Activated CD8-positive, alpha-beta T cell treated with anti-CD3 and anti-CD28 coated beads for 36 hours (primary cell): Measurements from ENCODE around the gene CHD1L. TPM values are rescaled to one million over a fixed set of nuclear protein-coding genes. Genes with fewer than 3 reads are reported as not detected.

Source experiments
- ATAC-seq: fragments of 200-7000 bp; cut with Tn5 transposase; one replicate; pipeline ENCODE4 v1.10.0; 2021; ENCODE audit warnings: mild to moderate bottlenecking, moderate library complexity
- CTCF ChIA-PET: fragments of 350-600 bp; sonication (Branson Sonifier 250); formaldehyde crosslinking; loops from one replicate; lab custom pipeline; 2021; ENCODE audit warnings: antibody characterized with exemption; lab: Charles Lee
- POLR2A ChIA-PET: fragments of 350-600 bp; sonication (Branson Sonifier 250); formaldehyde crosslinking; loops from one replicate; lab custom pipeline; 2021; ENCODE audit warnings: antibody characterized with exemption; lab: Charles Lee
- DNase-seq: peaks from one replicate; pipeline ENCODE4 v3.0.0-alpha.2; 2020
- H3K27ac Mint-ChIP-seq: one replicate; pipeline ENCODE4 v1.8.0; 2021; ENCODE audit warnings: mild to moderate bottlenecking, mixed read lengths
- H3K27me3 Mint-ChIP-seq: one replicate; pipeline ENCODE4 v1.8.0; 2021; ENCODE audit warnings: mixed read lengths
- H3K36me3 Mint-ChIP-seq: one replicate; pipeline ENCODE4 v1.8.0; 2021; ENCODE audit warnings: low read depth, mixed read lengths
- H3K4me1 Mint-ChIP-seq: one replicate; pipeline ENCODE4 v1.8.0; 2021; ENCODE audit warnings: low read depth, mixed read lengths
- H3K4me3 Mint-ChIP-seq: one replicate; pipeline ENCODE4 v1.8.0; 2021; ENCODE audit warnings: mild to moderate bottlenecking, moderate library complexity, mixed read lengths
- H3K9me3 Mint-ChIP-seq: one replicate; pipeline ENCODE4 v1.8.0; 2021; ENCODE audit warnings: mixed read lengths
- intact Hi-C: fragments of 100-400 bp; cut with micrococcal nuclease; formaldehyde crosslinking; loops from one replicate; pipeline ENCODE4 v1.10.0; 2022
- total RNA-seq, 2 experiments: library from RNA; stranded (reverse); gene quantifications; one replicate each; pipeline ENCODE4 v1.2.3, GENCODE V29; 2021
- TF ChIP-seq, protein P1 (sequence below): fragments of 200-600 bp; IDR thresholded peaks from one replicate; pipeline ENCODE4 v1.8.0; 2022; ENCODE audit warnings: antibody characterized with exemption, mild to moderate bottlenecking

Gene CHD1L
- total RNA-seq, 2 experiments from 2014 or later, result 80.5 to 81.1 TPM

DNA sequence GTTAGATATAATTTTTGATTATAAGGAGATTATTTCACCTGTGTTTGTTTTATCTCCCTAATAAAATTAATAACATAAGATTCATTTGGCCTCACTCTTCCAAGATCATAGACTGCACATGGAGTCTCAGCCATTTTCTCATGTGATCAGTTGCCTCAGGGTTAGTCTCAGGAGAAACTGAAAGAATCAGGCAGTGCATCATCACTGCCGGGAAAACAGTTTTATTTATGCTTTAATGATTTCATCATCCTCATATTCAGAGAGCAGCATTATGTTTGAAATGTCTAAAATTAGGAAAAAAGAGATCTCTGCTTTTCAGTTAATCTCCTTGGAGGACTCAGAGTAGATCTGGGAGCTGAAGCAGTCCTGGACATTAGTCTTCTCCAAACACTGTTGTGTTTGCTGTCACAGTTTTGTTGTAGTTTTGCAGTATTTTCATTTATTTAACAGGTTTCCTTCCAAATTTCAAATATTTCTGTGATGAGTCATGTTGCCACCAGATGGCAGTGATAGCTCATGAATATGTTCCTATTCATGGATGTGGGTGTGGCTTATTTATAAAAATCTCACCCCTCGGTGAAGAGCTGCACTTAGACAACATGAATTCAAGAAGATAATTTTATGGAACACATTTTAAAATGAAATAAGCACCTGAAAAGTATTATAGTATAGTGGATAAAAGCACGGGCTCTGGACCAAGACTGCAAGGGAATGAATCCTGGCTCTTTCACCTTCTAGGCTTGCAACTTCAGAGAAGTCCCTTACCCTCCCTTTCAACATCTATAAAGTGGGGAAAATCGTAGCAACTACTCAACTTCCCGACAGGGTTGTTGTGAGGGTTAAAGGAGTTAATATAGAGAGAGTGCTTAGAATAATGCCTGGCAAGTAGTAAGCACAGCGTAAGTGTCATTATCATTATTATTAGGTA lies 31.2 kb downstream of the CHD1L start:
- DNase-seq, result peak; percentile 27
- H3K4me1 Mint-ChIP-seq, result no peaks in the 10 kb centered on the region
- ATAC-seq, result peak; percentile 49
- POLR2A ChIA-PET, result interaction anchor here (1.7 kb wide), 1 partner anchor 115 kb away, joined by 4 read pairs; no protein-coding TSS in a partner anchor
- intact Hi-C loops, result loop anchor here (10.0 kb wide), 1 partner anchor 111 kb away; no protein-coding TSS in a partner anchor
- TF ChIP-seq, protein P1, sequence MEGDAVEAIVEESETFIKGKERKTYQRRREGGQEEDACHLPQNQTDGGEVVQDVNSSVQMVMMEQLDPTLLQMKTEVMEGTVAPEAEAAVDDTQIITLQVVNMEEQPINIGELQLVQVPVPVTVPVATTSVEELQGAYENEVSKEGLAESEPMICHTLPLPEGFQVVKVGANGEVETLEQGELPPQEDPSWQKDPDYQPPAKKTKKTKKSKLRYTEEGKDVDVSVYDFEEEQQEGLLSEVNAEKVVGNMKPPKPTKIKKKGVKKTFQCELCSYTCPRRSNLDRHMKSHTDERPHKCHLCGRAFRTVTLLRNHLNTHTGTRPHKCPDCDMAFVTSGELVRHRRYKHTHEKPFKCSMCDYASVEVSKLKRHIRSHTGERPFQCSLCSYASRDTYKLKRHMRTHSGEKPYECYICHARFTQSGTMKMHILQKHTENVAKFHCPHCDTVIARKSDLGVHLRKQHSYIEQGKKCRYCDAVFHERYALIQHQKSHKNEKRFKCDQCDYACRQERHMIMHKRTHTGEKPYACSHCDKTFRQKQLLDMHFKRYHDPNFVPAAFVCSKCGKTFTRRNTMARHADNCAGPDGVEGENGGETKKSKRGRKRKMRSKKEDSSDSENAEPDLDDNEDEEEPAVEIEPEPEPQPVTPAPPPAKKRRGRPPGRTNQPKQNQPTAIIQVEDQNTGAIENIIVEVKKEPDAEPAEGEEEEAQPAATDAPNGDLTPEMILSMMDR, result peak; percentile 63
- H3K36me3 Mint-ChIP-seq, result peaks cover 56% of the 10 kb centered on the region
- H3K9me3 Mint-ChIP-seq, result no peaks in the 10 kb centered on the region
- H3K27ac Mint-ChIP-seq, result no peak overlapping the region
- H3K4me3 Mint-ChIP-seq, result no peak overlapping the region
- H3K27me3 Mint-ChIP-seq, result no peaks in the 10 kb centered on the region
- CTCF ChIA-PET, result interaction anchor here (0.7 to 2.9 kb wide), 23 partner anchors 8 to 619 kb away, joined by 3 to 41 read pairs (median 4); partner anchors contain the start of gene CHD1L

DNA sequence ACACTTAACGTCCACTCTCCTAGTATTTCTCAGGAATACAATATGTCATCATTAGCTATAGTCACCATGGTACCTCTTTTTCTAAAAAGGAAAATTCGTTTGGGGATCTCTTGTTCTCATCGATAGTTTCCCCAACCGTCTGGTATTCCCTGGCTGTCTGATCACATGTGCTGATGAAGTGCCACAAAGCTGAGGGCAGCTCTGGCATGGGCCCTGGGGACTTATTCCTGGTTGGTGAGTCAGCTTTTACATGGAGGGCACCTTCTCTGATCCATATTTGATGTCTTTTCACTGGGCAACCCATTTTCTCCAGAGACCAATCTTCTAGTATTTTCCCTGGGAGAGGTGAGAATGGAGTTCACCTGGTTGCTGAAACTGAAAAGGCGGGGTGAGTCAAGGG lies 39.5 kb downstream of the CHD1L start:
- Mint-ChIP-seq H3K36me3 (peaks cover 53% of the 10 kb centered on the region), H3K4me3 (no peak overlapping the region), H3K4me1 (no peaks in the 10 kb centered on the region), H3K27ac (no peak overlapping the region), H3K9me3 (no peaks in the 10 kb centered on the region), H3K27me3 (no peaks in the 10 kb centered on the region)
- ATAC-seq, result no peak
- POLR2A ChIA-PET, result interaction anchor here (0.6 kb wide), 1 partner anchor 156 kb away, joined by 3 read pairs; no protein-coding TSS in a partner anchor
- DNase-seq, result no peak
- intact Hi-C loops, result no loop called here
- TF ChIP-seq, protein P1, result no peak
- CTCF ChIA-PET, result interaction anchor here (0.9 kb wide), 1 partner anchor 8 kb away, joined by 4 read pairs; no protein-coding TSS in a partner anchor

DNA sequence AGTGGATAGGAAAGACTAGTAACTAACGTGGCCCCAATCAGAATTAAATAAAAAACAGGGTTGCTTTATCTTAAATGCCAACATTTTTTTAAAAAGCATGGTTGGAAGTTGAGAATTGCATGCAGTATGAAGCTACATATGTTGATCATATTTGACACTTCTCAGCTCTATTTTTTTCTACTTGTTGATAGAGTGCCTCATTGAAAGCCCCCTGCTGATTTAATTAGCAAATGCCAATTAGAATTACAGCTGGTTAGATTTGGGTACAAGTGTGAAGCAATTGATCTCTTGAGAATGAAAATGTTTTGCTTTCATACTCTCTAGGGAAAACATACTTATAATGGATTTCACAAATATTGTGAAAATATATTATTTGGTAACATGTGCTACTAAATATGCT lies 40.5 kb downstream of the CHD1L start:
- Mint-ChIP-seq H3K27ac (no peak overlapping the region), H3K27me3 (no peaks in the 10 kb centered on the region), H3K4me1 (no peaks in the 10 kb centered on the region), H3K9me3 (no peaks in the 10 kb centered on the region), H3K36me3 (peaks cover 54% of the 10 kb centered on the region), H3K4me3 (no peak overlapping the region)
- intact Hi-C loops, result no loop called here
- POLR2A ChIA-PET, result no interaction called here
- CTCF ChIA-PET, result interaction anchor here (0.9 kb wide), 1 partner anchor 9 kb away, joined by 4 read pairs; no protein-coding TSS in a partner anchor
- DNase-seq (no peak), ATAC-seq (no peak)
- TF ChIP-seq, protein P1, result no peak

DNA sequence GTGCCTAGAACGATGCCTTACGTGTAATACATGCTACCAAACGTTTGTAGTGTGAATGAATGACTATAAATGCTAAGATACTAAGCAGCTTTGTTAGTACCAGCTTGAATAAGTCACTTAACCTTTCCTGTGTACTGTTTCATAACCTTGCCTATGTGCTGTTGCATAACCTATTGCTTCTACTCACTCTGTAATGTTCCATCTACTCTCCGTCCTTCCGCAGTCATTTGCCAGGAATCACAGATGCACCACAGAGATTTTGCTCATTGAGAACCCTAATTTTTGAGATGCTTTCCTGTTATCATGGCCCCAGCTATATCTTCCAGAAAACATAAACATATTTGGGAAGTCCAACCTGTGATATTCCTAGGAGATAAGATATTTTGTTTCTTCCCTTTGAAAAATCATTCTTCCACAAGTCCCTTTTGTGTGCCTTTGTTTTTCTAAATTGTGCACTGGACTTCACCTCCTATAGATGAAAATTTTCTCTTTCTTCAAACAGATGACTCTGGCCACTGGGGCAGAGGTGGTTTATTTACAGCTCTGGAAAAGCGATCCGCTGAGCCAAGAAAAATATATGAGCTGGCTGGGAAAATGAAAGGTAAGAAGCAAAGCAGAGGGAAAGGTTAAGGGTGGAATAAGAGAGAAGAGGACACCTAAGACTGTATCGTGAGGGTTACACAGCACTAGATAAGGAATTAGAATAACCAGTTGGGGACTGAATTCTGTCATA lies 44.8 kb downstream of the CHD1L start:
- Mint-ChIP-seq H3K4me1 (peaks cover 7% of the 10 kb centered on the region), H3K27me3 (no peaks in the 10 kb centered on the region), H3K9me3 (no peaks in the 10 kb centered on the region), H3K36me3 (peaks cover 92% of the 10 kb centered on the region), H3K27ac (no peak overlapping the region), H3K4me3 (no peak overlapping the region)
- intact Hi-C loops, result no loop called here
- CTCF ChIA-PET, result interaction anchor here (0.7 to 2.0 kb wide), 2 partner anchors 13 to 15 kb away, joined by 3 to 5 read pairs; no protein-coding TSS in a partner anchor
- ATAC-seq, result no peak
- no peak for DNase-seq
- POLR2A ChIA-PET, result no interaction called here
- TF ChIP-seq, protein P1, result no peak
